Keratinocyte (primary cell): ENCODE data around the gene CHMP4B. TPM values are rescaled to one million over a fixed set of nuclear protein-coding genes. Genes with fewer than 3 reads are reported as not detected.

Source experiments
- DNase-seq: peaks from one replicate; pipeline ENCODE4 v3.0.0-alpha.2; 2011; ENCODE audit warnings: low read depth, missing footprints, low spot score
- FAIRE-seq: peaks from 2 replicates; lab custom pipeline; 2011; peaks lifted over from hg19 to GRCh38; lab: Jason Lieb, UNC
- H2AFZ ChIP-seq: 2 replicates; pipeline ENCODE4 v1.6.0; 2012; ENCODE audit warnings: low read length, control low read depth, inconsistent platforms; ENCODE audit not compliant: control insufficient read depth
- H3K27ac ChIP-seq: 2 replicates; pipeline ENCODE4 v1.5.1; 2011; ENCODE audit warnings: low read length; ENCODE audit not compliant: control insufficient read depth, insufficient read depth
- H3K27me3 ChIP-seq: 3 replicates; pipeline ENCODE4 v1.6.0; 2011; ENCODE audit warnings: low read length; ENCODE audit not compliant: control insufficient read depth, insufficient read depth; ENCODE audit errors: extremely low read depth
- H3K36me3 ChIP-seq, 2 experiments: 2 replicates in 1 of 2; 3 replicates in 1 of 2; pipeline ENCODE4 v1.5.1; 2011; ENCODE audit warnings: low read length in 2 of 2, mild to moderate bottlenecking in 1 of 2; ENCODE audit not compliant: control insufficient read depth in 2 of 2, insufficient read depth in 2 of 2; ENCODE audit errors: extremely low read depth in 1 of 2
- H3K4me1 ChIP-seq: 3 replicates; pipeline ENCODE4 v1.5.1; 2011; ENCODE audit warnings: low read length; ENCODE audit not compliant: control insufficient read depth, insufficient read depth; ENCODE audit errors: extremely low read depth
- H3K4me2 ChIP-seq: 3 replicates; pipeline ENCODE4 v1.6.0; 2011; ENCODE audit warnings: low read depth, low read length; ENCODE audit not compliant: control insufficient read depth, insufficient read depth; ENCODE audit errors: extremely low read depth
- H3K4me3 ChIP-seq, 3 experiments: fragments of 200-600 bp in 1 of 3; sonication (generic) in 1 of 3; 2 replicates in 2 of 3; 3 replicates in 1 of 3; pipeline ENCODE4 v1.5.1; 2011 to 2016; ENCODE audit warnings: low read length in 3 of 3, mild to moderate bottlenecking in 3 of 3, control low read depth in 2 of 3, inconsistent platforms in 1 of 3, low read depth in 1 of 3, mixed read lengths in 1 of 3, mixed run types in 1 of 3, moderate library complexity in 1 of 3; ENCODE audit not compliant: control insufficient read depth in 2 of 3, insufficient read depth in 2 of 3; ENCODE audit errors: extremely low read depth in 1 of 3
- H3K79me2 ChIP-seq: 2 replicates; pipeline ENCODE4 v1.6.0; 2012; ENCODE audit warnings: low read length; ENCODE audit not compliant: control insufficient read depth, insufficient read depth
- H3K9ac ChIP-seq: 3 replicates; pipeline ENCODE4 v1.6.0; 2011; ENCODE audit warnings: low read length; ENCODE audit not compliant: control insufficient read depth, insufficient read depth; ENCODE audit errors: extremely low read depth
- H3K9me1 ChIP-seq: 3 replicates; pipeline ENCODE4 v1.6.0; 2011; ENCODE audit warnings: low read length; ENCODE audit not compliant: control insufficient read depth, insufficient read depth; ENCODE audit errors: extremely low read depth
- H3K9me3 ChIP-seq: 2 replicates; pipeline ENCODE4 v1.5.1; 2012; ENCODE audit warnings: low read depth, low read length; ENCODE audit not compliant: control insufficient read depth
- H4K20me1 ChIP-seq: 3 replicates; pipeline ENCODE4 v1.6.0; 2011; ENCODE audit warnings: low read length; ENCODE audit not compliant: control insufficient read depth, insufficient read depth; ENCODE audit errors: extremely low read depth
- CTCF ChIP-seq, 3 experiments: IDR thresholded peaks in 1 of 3; conservative IDR thresholded peaks in 1 of 3; optimal IDR thresholded peaks in 1 of 3; 2 replicates in 2 of 3; 3 replicates in 1 of 3; pipeline versions ENCODE3 to v1.5.1; 2011; ENCODE audit warnings: low read length in 3 of 3, mild to moderate bottlenecking in 3 of 3, moderate library complexity in 2 of 3, control low read depth in 1 of 3, inconsistent platforms in 1 of 3; ENCODE audit not compliant: insufficient read depth in 2 of 3; ENCODE audit errors: extremely low read depth in 1 of 3
- EZH2 ChIP-seq: IDR thresholded peaks from one replicate; pipeline ENCODE4 v1.6.1; 2012; ENCODE audit warnings: inconsistent platforms, mild to moderate bottlenecking, low read length, moderate library complexity
- dilution Hi-C: fragments of 300-500 bp; cut with MboI; formaldehyde crosslinking; loops from one replicate; pipeline ENCODE4 v1.7.0; 2020; ENCODE audit warnings: low sequenced_read_pairs; ENCODE audit not compliant: extremely low pct_ligation_motif_present
- polyA plus RNA-seq, 5 experiments: library from polyadenylated mRNA; depleted of rRNA in 3 of 5; stranded (reverse) in 3 of 5; stranded (forward) in 1 of 5; unstranded in 1 of 5; fragments of >200 nt; gene quantifications; 1 replicate in 1 of 5; 2 replicates in 3 of 5; 3 replicates in 1 of 5; pipeline versions ENCODE4 v1.2.1 to v1.2.3, GENCODE V29; 2011 to 2012; ENCODE audit warnings: missing spikeins in 2 of 5, low read depth in 1 of 5, low replicate concordance in 1 of 5

The CHMP4B gene
- polyA plus RNA-seq, 1 donor (not counting 4 experiments of a cell fraction or from before 2014, with no cell fraction given): 72.2 TPM

DNA sequence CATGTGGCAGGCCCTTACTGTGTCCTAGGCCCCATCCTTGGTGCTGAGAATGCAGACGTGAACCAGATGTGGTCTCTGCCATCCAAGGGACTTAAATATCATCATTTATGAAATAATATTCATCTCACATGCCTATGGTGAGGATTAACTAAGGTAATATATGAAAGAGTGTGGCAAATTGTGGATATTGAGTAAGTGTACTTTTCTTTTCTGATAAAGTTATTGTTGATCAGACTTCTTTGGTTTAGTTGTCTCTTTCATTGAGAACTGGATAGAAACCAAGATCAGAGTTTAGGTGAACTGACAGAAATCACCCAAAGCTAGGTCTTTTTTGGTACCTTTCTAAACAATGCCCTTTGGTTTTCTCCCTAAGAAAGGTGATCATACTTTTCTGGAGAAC lies 5.0 kb downstream of the CHMP4B start:
- Histone ChIP-seq H3K9ac (no peak overlapping the region), H3K27ac (no peak overlapping the region), H3K9me1 (no peaks in the 10 kb centered on the region), H3K79me2 (peaks cover 95% of the 10 kb centered on the region), H3K9me3 (no peaks in the 10 kb centered on the region), H2AFZ (no peak overlapping the region), H3K4me3 (no peak overlapping the region), H3K27me3 (no peaks in the 10 kb centered on the region), H3K4me2 (no peak overlapping the region), H3K36me3 (peaks cover 8 to 9% of the 10 kb centered on the region in 2 experiments), H4K20me1 (peaks cover 35% of the 10 kb centered on the region), H3K4me1 (peaks cover 10% of the 10 kb centered on the region)
- FAIRE-seq: no peak
- dilution Hi-C loops: no loop called here
- DNase-seq: no peak
- no peak for TF ChIP-seq EZH2
- no peak for TF ChIP-seq CTCF (optimal IDR thresholded peaks at IDR 0.05 in 1 of 3, IDR thresholded peaks at IDR 0.05 in 1 of 3, conservative IDR thresholded peaks at IDR 0.05 in 1 of 3; ENCODE audit: extremely low read depth in 1 of 3, insufficient read depth in 2 of 3, low read length in 3 of 3)

DNA sequence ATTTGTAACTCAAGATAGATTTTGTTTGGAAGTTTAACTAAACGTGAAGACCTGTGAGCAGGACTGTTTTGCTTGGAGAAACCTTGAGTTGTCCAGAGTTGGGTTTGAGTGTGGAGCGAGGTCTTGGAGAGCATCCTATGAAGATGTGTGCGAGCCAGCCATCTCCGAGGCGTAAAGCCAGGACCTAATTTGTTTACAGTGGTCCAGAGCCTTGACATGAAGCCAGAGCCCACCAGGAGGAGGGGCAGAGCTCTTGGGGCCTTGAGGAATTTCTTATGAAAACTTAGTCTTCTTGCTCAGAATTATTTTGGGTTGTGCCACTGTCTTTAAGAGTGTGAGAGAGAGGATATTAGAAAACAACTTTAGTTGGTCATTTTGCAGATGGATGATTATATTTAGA lies 6.3 kb downstream of the CHMP4B start:
- dilution Hi-C loops: no loop called here
- no peak for FAIRE-seq
- Histone ChIP-seq H3K27me3 (no peaks in the 10 kb centered on the region), H3K4me2 (no peak overlapping the region), H3K36me3 (peaks cover 8 to 12% of the 10 kb centered on the region in 2 experiments), H3K4me1 (peaks cover 7% of the 10 kb centered on the region), H3K9ac (no peak overlapping the region), H4K20me1 (peaks cover 36% of the 10 kb centered on the region), H3K9me3 (no peaks in the 10 kb centered on the region), H3K79me2 (peaks cover 95% of the 10 kb centered on the region), H3K4me3 (no peak overlapping the region), H3K9me1 (no peaks in the 10 kb centered on the region), H3K27ac (no peak overlapping the region), H2AFZ (no peak overlapping the region)
- TF ChIP-seq CTCF (optimal IDR thresholded peaks at IDR 0.05 in 1 of 3, IDR thresholded peaks at IDR 0.05 in 1 of 3, conservative IDR thresholded peaks at IDR 0.05 in 1 of 3; ENCODE audit: extremely low read depth in 1 of 3, insufficient read depth in 2 of 3, low read length in 3 of 3) (no peak), EZH2 (no peak)
- no peak for DNase-seq
